22Rv1 (cell line): ENCODE data around the gene ATF6.

Experiments used
- H3K27ac ChIP-seq: fragments of 450-650 bp; 2 replicates; pipeline ENCODE4 v1.5.1; 2017
- ZFX ChIP-seq: fragments of 450-650 bp; IDR thresholded peaks from 2 replicates; pipeline ENCODE4 v1.6.1; 2017; ENCODE audit warnings: antibody characterized with exemption, borderline replicate concordance
- TF ChIP-seq, protein P1 (sequence below): fragments of 450-650 bp; IDR thresholded peaks from 2 replicates; pipeline ENCODE4 v1.5.1; 2017; ENCODE audit warnings: mild to moderate bottlenecking

Gene ATF6

GRCh38 chr1:161982507-161982895 lies 216.4 kb downstream of the ATF6 start:
- no peak overlapping the region for H3K27ac ChIP-seq
- TF ChIP-seq, protein P1, sequence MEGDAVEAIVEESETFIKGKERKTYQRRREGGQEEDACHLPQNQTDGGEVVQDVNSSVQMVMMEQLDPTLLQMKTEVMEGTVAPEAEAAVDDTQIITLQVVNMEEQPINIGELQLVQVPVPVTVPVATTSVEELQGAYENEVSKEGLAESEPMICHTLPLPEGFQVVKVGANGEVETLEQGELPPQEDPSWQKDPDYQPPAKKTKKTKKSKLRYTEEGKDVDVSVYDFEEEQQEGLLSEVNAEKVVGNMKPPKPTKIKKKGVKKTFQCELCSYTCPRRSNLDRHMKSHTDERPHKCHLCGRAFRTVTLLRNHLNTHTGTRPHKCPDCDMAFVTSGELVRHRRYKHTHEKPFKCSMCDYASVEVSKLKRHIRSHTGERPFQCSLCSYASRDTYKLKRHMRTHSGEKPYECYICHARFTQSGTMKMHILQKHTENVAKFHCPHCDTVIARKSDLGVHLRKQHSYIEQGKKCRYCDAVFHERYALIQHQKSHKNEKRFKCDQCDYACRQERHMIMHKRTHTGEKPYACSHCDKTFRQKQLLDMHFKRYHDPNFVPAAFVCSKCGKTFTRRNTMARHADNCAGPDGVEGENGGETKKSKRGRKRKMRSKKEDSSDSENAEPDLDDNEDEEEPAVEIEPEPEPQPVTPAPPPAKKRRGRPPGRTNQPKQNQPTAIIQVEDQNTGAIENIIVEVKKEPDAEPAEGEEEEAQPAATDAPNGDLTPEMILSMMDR = no peak
- TF ChIP-seq ZFX = no peak

- TF ChIP-seq, protein P1 = no peak
- TF ChIP-seq ZFX = no peak
- no peak overlapping the region for H3K27ac ChIP-seq
Observed at GRCh38 chr1:161982917-161983316, 216.8 kb downstream of the ATF6 start.

DNA sequence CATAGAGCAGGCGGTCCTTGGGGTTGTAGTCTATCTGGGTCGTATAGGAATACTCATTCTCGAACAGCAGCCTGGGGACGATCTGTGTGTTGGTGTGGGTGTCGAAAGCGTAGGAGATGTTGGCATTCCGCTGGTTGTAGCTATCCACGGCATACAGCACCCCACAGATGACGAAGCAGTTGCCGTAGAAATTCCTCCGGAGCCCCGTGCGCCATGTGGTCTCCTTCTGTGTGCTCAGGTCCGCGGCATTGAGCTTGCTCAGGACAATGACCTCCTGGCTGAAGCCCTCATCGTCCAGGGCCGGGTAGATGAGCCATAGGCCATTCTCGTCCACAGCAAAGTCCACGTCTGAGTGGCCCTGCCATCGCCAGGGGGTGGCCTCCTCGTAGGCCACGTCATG lies 217.6 kb downstream of the ATF6 start:
- TF ChIP-seq, protein P1 = no peak
- no peak for TF ChIP-seq ZFX
- no peak overlapping the region for H3K27ac ChIP-seq

- TF ChIP-seq, protein P1 = no peak
- TF ChIP-seq ZFX = no peak
- H3K27ac ChIP-seq = no peak overlapping the region
Observed at GRCh38 chr1:161985301-161985822, 219.2 kb downstream of the ATF6 start.

GRCh38 chr1:161986328-161986727 lies 220.2 kb downstream of the ATF6 start:
- TF ChIP-seq ZFX = no peak
- TF ChIP-seq, protein P1 = no peak
- H3K27ac ChIP-seq = no peak overlapping the region

DNA sequence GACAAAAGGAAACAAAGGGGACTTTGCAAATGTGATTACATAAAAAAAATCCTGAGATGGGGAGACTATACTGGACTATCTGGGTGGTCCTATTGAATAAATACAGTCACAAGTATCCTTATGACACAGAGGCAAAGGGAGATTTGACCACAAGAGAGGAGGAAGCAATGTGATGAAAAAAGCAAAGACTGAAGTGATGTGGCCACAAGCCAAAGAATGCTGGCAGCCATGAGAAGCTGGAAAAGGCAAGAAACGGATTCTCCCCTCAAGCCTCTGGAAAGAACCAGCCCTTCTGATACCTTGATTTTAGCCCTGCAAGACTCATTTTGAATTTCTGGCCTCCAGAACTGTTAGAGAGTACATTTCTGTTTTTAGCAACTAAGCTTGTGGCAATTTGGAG lies 221.2 kb downstream of the ATF6 start:
- TF ChIP-seq ZFX = no peak
- TF ChIP-seq, protein P1 = no peak
- no peak overlapping the region for H3K27ac ChIP-seq

DNA sequence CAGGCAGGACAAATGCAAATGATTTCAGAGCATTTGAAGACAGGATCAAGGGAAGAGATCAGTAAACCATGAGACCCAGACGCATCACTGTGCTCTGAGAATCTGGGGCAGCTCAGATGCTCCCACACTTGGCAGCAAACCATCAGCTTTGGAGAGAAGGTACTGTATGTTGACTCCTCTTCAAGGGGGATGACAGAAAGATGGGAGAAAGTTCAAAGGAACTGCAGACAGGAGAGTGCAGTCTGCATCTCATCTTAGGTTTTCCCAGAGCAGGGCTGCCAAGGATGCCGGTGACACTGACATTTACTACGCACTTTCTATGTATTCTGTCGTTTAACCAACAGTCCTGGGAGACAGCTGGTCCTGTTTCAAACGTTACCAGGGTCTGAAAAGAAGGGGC lies 221.8 kb downstream of the ATF6 start:
- no peak overlapping the region for H3K27ac ChIP-seq
- TF ChIP-seq, protein P1 = no peak
- TF ChIP-seq ZFX = no peak
